Neural progenitor cell (in vitro differentiated cells): ENCODE measurements around the gene FBXL13. TPM values are rescaled to one million over a fixed set of nuclear protein-coding genes. Genes with fewer than 3 reads are reported as not detected.

Experiments used
- DNase-seq: peaks from one replicate; pipeline ENCODE4 v3.0.0-alpha.2; 2016; ENCODE audit warnings: low spot score
- H2AFZ ChIP-seq: fragments of 200-600 bp; sonication (generic); replicated peaks from 2 replicates; pipeline ENCODE4 v1.6.1; 2016; ENCODE audit warnings: antibody characterized with exemption
- H3F3A ChIP-seq: fragments of 200-600 bp; sonication (generic); 2 replicates; pipeline ENCODE4 v1.6.1; 2016; ENCODE audit warnings: antibody characterized with exemption, low read depth
- H3K27ac ChIP-seq: fragments of 200-600 bp; sonication (generic); 2 replicates; pipeline ENCODE4 v1.5.1; 2016; ENCODE audit warnings: mild to moderate bottlenecking
- H3K27me3 ChIP-seq: fragments of 200-600 bp; sonication (generic); 2 replicates; pipeline ENCODE4 v1.6.1; 2016; ENCODE audit warnings: mild to moderate bottlenecking, moderate library complexity
- H3K36me3 ChIP-seq: fragments of 200-600 bp; sonication (generic); 2 replicates; pipeline ENCODE4 v1.5.1; 2016
- H3K4me1 ChIP-seq: fragments of 200-600 bp; sonication (generic); 2 replicates; pipeline ENCODE4 v1.6.1; 2016; ENCODE audit warnings: mixed run types
- H3K4me2 ChIP-seq: fragments of 200-600 bp; sonication (generic); 2 replicates; pipeline ENCODE4 v1.6.1; 2016
- H3K4me3 ChIP-seq: fragments of 200-600 bp; sonication (generic); 2 replicates; pipeline ENCODE4 v1.5.1; 2016
- H3K79me2 ChIP-seq: fragments of 200-600 bp; sonication (generic); 2 replicates; pipeline ENCODE4 v1.6.1; 2016; ENCODE audit warnings: low read depth
- H3K9ac ChIP-seq: fragments of 200-600 bp; sonication (generic); 2 replicates; pipeline ENCODE4 v1.6.1; 2016
- H3K9me3 ChIP-seq: fragments of 200-600 bp; sonication (generic); 2 replicates; pipeline ENCODE4 v1.5.1; 2016; ENCODE audit warnings: low read depth
- H4K20me1 ChIP-seq: fragments of 200-600 bp; sonication (generic); 2 replicates; pipeline ENCODE4 v1.6.1; 2016; ENCODE audit warnings: low read depth
- H3K27ac Mint-ChIP-seq: 3 replicates; pipeline ENCODE4 v1.8.0; 2021; ENCODE audit warnings: mixed read lengths
- H3K27me3 Mint-ChIP-seq: 2 replicates; pipeline ENCODE4 v1.8.0; 2022; ENCODE audit warnings: low read depth, mild to moderate bottlenecking, inconsistent platforms, moderate library complexity, mixed read lengths; ENCODE audit not compliant: insufficient read depth
- H3K36me3 Mint-ChIP-seq: 3 replicates; pipeline ENCODE4 v1.8.0; 2021; ENCODE audit warnings: mixed read lengths
- H3K4me1 Mint-ChIP-seq: 3 replicates; pipeline ENCODE4 v1.8.0; 2021; ENCODE audit warnings: mixed read lengths
- H3K4me3 Mint-ChIP-seq: 3 replicates; pipeline ENCODE4 v1.8.0; 2021; ENCODE audit warnings: mild to moderate bottlenecking, moderate library complexity, mixed read lengths
- H3K9me3 Mint-ChIP-seq: 3 replicates; pipeline ENCODE4 v1.8.0; 2020; ENCODE audit warnings: mixed read lengths
- EZH2 ChIP-seq: fragments of 200-600 bp; sonication (generic); IDR thresholded peaks from 2 replicates; pipeline ENCODE4 v1.6.1; 2017; ENCODE audit warnings: antibody characterized with exemption, mild to moderate bottlenecking, moderate library complexity
- EZH2phosphoT487 ChIP-seq: fragments of 200-600 bp; sonication (generic); IDR thresholded peaks from 2 replicates; pipeline ENCODE4 v1.6.1; 2017; ENCODE audit warnings: antibody characterized with exemption
- total RNA-seq: library from RNA; depleted of rRNA; stranded (reverse); fragments of >200 nt; gene quantifications from 2 replicates; pipeline ENCODE4 v1.2.3, GENCODE V29; 2015; ENCODE audit warnings: low replicate concordance
- TF ChIP-seq, protein P1 (sequence below): fragments of 200-600 bp; sonication (generic); IDR thresholded peaks from 2 replicates; pipeline ENCODE4 v1.5.1; 2017; ENCODE audit warnings: antibody characterized with exemption, mild to moderate bottlenecking

Gene FBXL13
- total RNA-seq, 1 donor from 2014 or later = 8.2 TPM

DNA sequence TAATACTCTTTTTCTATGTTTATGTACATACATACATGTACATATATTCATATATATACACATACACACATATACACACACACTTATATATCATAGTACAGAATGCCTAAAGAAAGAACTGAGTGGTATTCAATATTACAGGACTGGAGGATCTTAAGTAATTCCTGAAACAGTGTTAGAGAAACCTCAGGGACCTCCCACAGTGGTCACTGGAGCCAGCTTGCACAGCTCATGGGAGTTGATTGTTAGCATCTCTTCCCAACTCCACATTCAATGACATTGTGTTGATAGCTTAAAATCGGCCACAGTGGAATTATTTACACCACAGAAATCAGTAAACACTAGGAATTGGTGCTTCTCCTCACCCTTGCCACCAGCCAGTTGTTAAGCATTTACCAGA is 155.8 kb downstream of the FBXL13 start:
- Mint-ChIP-seq H3K9me3 (peaks cover 2% of the 10 kb centered on the region), H3K36me3 (peaks cover 4% of the 10 kb centered on the region), H3K27me3 (no peaks in the 10 kb centered on the region), H3K4me3 (no peak overlapping the region), H3K27ac (no peak overlapping the region), H3K4me1 (peaks cover 8% of the 10 kb centered on the region)
- Histone ChIP-seq H3K36me3 (no peaks in the 10 kb centered on the region), H3K4me1 (peaks cover 14% of the 10 kb centered on the region), H2AFZ (no peak overlapping the region), H3K27me3 (no peaks in the 10 kb centered on the region), H3K4me2 (no peak overlapping the region), H3K9ac (no peak overlapping the region), H3K9me3 (no peaks in the 10 kb centered on the region), H3K4me3 (no peak overlapping the region), H3F3A (peaks cover 11% of the 10 kb centered on the region), H3K79me2 (no peaks in the 10 kb centered on the region), H4K20me1 (no peaks in the 10 kb centered on the region), H3K27ac (no peak overlapping the region)
- no peak for DNase-seq
- TF ChIP-seq, protein P1, sequence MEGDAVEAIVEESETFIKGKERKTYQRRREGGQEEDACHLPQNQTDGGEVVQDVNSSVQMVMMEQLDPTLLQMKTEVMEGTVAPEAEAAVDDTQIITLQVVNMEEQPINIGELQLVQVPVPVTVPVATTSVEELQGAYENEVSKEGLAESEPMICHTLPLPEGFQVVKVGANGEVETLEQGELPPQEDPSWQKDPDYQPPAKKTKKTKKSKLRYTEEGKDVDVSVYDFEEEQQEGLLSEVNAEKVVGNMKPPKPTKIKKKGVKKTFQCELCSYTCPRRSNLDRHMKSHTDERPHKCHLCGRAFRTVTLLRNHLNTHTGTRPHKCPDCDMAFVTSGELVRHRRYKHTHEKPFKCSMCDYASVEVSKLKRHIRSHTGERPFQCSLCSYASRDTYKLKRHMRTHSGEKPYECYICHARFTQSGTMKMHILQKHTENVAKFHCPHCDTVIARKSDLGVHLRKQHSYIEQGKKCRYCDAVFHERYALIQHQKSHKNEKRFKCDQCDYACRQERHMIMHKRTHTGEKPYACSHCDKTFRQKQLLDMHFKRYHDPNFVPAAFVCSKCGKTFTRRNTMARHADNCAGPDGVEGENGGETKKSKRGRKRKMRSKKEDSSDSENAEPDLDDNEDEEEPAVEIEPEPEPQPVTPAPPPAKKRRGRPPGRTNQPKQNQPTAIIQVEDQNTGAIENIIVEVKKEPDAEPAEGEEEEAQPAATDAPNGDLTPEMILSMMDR = no peak

DNA sequence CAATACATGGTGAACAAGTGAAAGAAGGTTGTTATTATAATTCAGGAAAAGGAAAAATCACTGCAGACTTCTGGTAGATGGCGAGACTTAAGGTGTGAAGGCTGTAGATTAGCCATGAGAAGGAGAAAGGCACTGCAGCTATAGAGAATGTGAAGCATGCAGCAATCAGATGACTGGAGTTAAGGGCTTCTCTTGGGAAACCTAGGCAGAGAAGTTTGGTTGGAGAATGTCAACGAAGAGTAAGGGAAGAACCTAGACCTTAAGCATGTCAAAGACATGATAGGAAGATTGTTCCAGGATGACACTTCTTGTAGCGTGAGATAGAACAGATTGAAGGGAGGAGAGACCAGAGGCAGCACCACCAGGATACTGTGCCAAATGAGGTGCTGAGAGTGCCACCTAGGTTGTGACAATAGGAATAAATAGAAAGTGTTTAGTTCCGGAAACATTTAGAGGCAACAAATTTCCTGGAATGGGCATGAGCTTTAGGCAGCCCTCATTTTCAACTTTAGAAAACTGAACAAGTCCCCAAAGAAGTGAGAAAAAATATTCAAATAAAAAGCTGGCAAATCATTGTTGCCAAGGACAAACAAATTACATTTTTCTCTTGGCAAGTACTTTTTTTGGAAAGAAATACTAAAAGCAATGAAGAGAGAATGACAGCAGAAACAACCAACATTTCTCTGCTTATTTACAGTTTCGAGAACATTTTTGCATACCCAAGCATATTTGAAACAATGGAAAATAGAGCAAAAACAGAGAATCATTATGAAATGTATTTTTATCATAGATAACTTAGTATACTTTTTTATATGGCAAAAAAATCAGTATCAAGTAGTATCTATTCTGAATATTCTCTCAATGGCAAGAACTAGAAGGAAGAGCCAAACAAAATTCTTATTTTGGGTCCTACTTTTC is 156.9 kb downstream of the FBXL13 start:
- Mint-ChIP-seq H3K9me3 (no peaks in the 10 kb centered on the region), H3K4me1 (peaks cover 18% of the 10 kb centered on the region), H3K27me3 (no peaks in the 10 kb centered on the region), H3K36me3 (peaks cover 2% of the 10 kb centered on the region), H3K4me3 (no peak overlapping the region), H3K27ac (no peak overlapping the region)
- Histone ChIP-seq H3K4me3 (no peak overlapping the region), H3K27ac (no peak overlapping the region), H3K79me2 (no peaks in the 10 kb centered on the region), H4K20me1 (no peaks in the 10 kb centered on the region), H3K4me2 (no peak overlapping the region), H3K9ac (no peak overlapping the region), H2AFZ (no peak overlapping the region), H3K4me1 (peaks cover 24% of the 10 kb centered on the region), H3K9me3 (no peaks in the 10 kb centered on the region), H3K36me3 (no peaks in the 10 kb centered on the region), H3F3A (peaks cover 14% of the 10 kb centered on the region), H3K27me3 (no peaks in the 10 kb centered on the region)
- TF ChIP-seq EZH2 (no peak), EZH2phosphoT487 (no peak)
- TF ChIP-seq, protein P1 = no peak
- DNase-seq = no peak

DNA sequence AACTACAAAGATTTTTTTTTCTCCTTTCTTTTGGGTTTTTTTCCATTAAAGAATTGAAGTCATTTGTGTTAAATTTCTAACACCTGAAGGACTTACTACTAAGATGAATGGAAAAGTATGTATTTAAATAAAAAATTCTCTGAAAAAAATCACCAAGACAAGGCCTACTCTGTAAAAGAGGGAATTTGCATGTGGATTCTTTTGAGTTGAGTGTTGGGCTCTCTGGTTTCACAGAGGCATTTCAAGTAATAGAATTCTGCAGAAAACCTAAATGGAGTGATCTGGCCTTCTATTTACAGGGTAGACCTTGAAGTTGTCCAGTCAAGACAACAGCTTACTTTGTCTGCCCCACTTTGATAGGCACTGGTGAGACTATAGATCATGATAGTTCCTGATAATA is 157.7 kb downstream of the FBXL13 start:
- peaks cover 16% of the 10 kb centered on the region for H3F3A ChIP-seq
- H2AFZ ChIP-seq = no peak overlapping the region
- no peak overlapping the region for H3K4me3 ChIP-seq
- H3K9ac ChIP-seq = no peak overlapping the region
- Mint-ChIP-seq H3K9me3 (no peaks in the 10 kb centered on the region), H3K27ac (no peak overlapping the region), H3K27me3 (no peaks in the 10 kb centered on the region), H3K4me1 (peaks cover 26% of the 10 kb centered on the region), H3K4me3 (no peak overlapping the region), H3K36me3 (peaks cover 2% of the 10 kb centered on the region)
- H3K4me1 ChIP-seq = peaks cover 29% of the 10 kb centered on the region
- H3K9me3 ChIP-seq = no peaks in the 10 kb centered on the region
- no peaks in the 10 kb centered on the region for H4K20me1 ChIP-seq
- no peak overlapping the region for H3K27ac ChIP-seq
- H3K36me3 ChIP-seq = no peaks in the 10 kb centered on the region
- no peak for DNase-seq
- H3K79me2 ChIP-seq = no peaks in the 10 kb centered on the region
- H3K27me3 ChIP-seq = no peaks in the 10 kb centered on the region
- no peak overlapping the region for H3K4me2 ChIP-seq
- TF ChIP-seq, protein P1 = no peak
- TF ChIP-seq EZH2 (no peak), EZH2phosphoT487 (no peak)
